ENCODE results near the gene DNMT3B.

DNA sequence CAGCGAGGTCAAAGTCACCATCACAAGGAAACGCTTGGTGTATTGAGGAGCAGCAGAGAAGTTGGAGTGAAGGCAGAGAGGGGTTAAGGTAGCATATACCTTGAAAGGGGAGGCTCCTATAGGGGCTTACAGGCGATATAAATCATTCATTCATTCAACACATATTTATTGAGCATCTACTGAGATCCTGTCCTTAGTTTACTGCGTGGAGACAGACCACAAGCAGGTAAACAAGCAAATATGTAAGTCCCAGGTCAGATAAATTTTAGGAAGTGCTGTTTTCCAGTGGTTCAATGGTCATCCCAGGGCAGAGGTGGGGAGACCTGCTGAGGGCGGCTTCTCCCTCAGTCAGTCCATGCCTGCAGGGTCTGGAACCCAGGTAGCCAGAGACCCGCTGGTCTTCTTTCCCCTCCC is 761 bp upstream of the DNMT3B start:
- TF ChIP-seq, protein P1, sequence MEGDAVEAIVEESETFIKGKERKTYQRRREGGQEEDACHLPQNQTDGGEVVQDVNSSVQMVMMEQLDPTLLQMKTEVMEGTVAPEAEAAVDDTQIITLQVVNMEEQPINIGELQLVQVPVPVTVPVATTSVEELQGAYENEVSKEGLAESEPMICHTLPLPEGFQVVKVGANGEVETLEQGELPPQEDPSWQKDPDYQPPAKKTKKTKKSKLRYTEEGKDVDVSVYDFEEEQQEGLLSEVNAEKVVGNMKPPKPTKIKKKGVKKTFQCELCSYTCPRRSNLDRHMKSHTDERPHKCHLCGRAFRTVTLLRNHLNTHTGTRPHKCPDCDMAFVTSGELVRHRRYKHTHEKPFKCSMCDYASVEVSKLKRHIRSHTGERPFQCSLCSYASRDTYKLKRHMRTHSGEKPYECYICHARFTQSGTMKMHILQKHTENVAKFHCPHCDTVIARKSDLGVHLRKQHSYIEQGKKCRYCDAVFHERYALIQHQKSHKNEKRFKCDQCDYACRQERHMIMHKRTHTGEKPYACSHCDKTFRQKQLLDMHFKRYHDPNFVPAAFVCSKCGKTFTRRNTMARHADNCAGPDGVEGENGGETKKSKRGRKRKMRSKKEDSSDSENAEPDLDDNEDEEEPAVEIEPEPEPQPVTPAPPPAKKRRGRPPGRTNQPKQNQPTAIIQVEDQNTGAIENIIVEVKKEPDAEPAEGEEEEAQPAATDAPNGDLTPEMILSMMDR (conservative IDR thresholded peaks at IDR 0.05; ENCODE audit: low read depth in 2 of 2), result no peak
- TF ChIP-seq JUNB (IDR thresholded peaks at IDR 0.05; ENCODE audit: unreplicated experiment), result no peak
- TF ChIP-seq CREB1 (CRISPR knock-in tag; IDR thresholded peaks at IDR 0.05; ENCODE audit: low read depth), result no peak
- no peak for TF ChIP-seq EZH2 (IDR thresholded peaks at IDR 0.05; ENCODE audit: low read depth, unreplicated experiment)
- no peak; the same call in 1 of the 2 replicates for TF ChIP-seq POLR2AphosphoS5 (IDR thresholded peaks at IDR 0.05; ENCODE audit: low read depth)
- no peak for TF ChIP-seq ZNF114 (CRISPR knock-in tag; IDR thresholded peaks at IDR 0.05)
- TF ChIP-seq, protein P2, sequence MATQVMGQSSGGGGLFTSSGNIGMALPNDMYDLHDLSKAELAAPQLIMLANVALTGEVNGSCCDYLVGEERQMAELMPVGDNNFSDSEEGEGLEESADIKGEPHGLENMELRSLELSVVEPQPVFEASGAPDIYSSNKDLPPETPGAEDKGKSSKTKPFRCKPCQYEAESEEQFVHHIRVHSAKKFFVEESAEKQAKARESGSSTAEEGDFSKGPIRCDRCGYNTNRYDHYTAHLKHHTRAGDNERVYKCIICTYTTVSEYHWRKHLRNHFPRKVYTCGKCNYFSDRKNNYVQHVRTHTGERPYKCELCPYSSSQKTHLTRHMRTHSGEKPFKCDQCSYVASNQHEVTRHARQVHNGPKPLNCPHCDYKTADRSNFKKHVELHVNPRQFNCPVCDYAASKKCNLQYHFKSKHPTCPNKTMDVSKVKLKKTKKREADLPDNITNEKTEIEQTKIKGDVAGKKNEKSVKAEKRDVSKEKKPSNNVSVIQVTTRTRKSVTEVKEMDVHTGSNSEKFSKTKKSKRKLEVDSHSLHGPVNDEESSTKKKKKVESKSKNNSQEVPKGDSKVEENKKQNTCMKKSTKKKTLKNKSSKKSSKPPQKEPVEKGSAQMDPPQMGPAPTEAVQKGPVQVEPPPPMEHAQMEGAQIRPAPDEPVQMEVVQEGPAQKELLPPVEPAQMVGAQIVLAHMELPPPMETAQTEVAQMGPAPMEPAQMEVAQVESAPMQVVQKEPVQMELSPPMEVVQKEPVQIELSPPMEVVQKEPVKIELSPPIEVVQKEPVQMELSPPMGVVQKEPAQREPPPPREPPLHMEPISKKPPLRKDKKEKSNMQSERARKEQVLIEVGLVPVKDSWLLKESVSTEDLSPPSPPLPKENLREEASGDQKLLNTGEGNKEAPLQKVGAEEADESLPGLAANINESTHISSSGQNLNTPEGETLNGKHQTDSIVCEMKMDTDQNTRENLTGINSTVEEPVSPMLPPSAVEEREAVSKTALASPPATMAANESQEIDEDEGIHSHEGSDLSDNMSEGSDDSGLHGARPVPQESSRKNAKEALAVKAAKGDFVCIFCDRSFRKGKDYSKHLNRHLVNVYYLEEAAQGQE (IDR thresholded peaks at IDR 0.05; ENCODE audit: unreplicated experiment), result no peak
- no peak for TF ChIP-seq EZH2phosphoT487 (IDR thresholded peaks at IDR 0.05; ENCODE audit: unreplicated experiment)

All from GM23338 (cell line).